NCI-H526 treated with DMSO at 0.1 percent for 48 hours (cell line): ENCODE results near the gene IL17RA.

Source experiments
- DNase-seq: peaks from one replicate; lab custom pipeline; 2025; lab: John Stamatoyannopoulos, UW

IL17RA gene

DNA sequence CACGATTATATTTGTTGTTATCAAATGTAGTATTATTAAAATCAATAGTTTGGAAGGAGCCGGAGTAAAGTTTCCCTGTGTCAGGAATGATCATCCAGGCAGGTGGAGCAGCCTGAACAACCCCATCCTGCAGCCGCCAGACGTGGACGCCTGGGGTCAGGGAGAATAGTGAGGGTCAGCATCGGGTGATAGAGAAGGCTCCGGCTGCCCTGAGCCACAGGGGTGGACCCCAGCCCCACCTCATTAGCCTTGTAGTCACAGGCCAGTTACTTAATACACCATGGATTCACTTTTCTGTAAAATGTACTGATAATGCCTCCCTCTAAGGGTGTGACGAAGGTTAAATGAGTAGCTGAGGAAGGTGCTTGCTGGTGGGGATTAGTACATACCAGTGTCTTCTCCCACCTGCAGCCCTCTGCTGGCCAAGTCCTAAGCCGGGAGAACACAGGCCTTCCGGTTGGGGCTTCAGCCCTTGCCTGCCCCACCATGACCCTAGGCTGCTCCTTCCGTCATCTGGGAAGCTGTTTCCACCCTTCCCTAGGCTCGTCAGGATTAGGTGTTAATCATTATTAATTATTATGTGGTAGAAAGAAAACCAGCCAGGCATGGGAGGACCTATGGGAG, 21.5 kb downstream of the IL17RA start:
- DNase-seq = no peak

DNA sequence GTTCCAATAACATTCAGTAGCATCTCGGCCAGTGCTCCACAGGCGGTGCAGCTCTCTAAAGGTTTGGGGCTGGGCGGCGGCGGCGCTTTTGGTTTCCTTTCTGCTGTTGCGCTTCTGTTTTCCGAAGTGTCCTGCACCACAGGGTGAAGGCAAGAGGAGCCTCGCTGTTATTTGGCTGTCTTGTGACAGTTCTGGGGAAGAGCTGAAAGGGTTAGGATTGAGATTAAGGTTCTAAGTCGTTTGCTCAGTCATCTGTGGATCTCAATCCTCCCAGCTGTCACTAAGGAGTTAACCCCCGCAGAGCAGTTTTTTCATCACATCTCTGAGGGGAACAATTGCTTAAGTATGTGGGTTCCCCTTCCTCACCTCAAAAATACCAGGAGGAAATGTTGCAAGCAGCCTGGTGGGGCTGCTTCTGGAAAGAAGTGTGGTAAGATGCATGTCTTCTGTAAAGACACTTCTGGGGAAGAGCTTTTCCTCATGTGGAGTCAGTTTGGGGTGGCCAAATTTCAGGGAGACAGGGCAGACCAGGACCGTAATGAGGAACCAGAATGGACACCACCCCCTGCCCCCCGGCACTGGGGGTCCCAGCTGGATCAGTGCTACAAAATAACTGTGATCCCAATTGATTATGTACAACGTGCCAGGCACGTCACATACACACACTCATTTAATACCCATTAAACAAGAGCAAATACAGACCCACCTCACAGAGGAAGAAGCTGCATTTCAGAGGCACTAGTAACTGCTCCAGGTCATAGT, 22.2 kb downstream of the IL17RA start:
- DNase-seq = no peak

DNA sequence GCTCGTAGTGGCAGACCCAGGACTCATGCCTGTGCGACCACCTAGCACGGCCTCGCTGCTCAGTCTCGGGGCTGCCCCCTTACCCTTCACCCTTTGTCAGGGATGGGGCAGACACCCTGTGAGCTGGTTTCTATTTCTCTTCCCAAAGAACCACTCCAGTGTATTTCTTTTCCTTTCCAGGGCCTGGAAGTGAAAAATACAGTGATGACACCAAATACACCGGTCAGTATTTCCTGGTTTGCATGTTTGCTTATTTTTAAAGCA, 22.7 kb downstream of the IL17RA start:
- DNase-seq = no peak

DNA sequence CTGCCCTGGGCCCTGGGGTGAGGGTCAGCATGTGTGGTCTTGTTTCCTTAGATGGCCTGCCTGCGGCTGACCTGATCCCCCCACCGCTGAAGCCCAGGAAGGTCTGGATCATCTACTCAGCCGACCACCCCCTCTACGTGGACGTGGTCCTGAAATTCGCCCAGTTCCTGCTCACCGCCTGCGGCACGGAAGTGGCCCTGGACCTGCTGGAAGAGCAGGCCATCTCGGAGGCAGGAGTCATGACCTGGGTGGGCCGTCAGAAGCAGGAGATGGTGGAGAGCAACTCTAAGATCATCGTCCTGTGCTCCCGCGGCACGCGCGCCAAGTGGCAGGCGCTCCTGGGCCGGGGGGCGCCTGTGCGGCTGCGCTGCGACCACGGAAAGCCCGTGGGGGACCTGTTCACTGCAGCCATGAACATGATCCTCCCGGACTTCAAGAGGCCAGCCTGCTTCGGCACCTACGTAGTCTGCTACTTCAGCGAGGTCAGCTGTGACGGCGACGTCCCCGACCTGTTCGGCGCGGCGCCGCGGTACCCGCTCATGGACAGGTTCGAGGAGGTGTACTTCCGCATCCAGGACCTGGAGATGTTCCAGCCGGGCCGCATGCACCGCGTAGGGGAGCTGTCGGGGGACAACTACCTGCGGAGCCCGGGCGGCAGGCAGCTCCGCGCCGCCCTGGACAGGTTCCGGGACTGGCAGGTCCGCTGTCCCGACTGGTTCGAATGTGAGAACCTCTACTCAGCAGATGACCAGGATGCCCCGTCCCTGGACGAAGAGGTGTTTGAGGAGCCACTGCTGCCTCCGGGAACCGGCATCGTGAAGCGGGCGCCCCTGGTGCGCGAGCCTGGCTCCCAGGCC, 23.7 kb downstream of the IL17RA start:
- no peak for DNase-seq

DNA sequence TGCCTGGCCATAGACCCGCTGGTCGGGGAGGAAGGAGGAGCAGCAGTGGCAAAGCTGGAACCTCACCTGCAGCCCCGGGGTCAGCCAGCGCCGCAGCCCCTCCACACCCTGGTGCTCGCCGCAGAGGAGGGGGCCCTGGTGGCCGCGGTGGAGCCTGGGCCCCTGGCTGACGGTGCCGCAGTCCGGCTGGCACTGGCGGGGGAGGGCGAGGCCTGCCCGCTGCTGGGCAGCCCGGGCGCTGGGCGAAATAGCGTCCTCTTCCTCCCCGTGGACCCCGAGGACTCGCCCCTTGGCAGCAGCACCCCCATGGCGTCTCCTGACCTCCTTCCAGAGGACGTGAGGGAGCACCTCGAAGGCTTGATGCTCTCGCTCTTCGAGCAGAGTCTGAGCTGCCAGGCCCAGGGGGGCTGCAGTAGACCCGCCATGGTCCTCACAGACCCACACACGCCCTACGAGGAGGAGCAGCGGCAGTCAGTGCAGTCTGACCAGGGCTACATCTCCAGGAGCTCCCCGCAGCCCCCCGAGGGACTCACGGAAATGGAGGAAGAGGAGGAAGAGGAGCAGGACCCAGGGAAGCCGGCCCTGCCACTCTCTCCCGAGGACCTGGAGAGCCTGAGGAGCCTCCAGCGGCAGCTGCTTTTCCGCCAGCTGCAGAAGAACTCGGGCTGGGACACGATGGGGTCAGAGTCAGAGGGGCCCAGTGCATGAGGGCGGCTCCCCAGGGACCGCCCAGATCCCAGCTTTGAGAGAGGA, 24.5 kb downstream of the IL17RA start:
- no peak for DNase-seq

DNA sequence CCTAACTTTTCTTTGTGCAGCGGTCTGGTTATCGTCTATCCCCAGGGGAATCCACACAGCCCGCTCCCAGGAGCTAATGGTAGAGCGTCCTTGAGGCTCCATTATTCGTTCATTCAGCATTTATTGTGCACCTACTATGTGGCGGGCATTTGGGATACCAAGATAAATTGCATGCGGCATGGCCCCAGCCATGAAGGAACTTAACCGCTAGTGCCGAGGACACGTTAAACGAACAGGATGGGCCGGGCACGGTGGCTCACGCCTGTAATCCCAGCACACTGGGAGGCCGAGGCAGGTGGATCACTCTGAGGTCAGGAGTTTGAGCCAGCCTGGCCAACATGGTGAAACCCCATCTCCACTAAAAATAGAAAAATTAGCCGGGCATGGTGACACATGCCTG, 25.2 kb downstream of the IL17RA start:
- no peak for DNase-seq

DNA sequence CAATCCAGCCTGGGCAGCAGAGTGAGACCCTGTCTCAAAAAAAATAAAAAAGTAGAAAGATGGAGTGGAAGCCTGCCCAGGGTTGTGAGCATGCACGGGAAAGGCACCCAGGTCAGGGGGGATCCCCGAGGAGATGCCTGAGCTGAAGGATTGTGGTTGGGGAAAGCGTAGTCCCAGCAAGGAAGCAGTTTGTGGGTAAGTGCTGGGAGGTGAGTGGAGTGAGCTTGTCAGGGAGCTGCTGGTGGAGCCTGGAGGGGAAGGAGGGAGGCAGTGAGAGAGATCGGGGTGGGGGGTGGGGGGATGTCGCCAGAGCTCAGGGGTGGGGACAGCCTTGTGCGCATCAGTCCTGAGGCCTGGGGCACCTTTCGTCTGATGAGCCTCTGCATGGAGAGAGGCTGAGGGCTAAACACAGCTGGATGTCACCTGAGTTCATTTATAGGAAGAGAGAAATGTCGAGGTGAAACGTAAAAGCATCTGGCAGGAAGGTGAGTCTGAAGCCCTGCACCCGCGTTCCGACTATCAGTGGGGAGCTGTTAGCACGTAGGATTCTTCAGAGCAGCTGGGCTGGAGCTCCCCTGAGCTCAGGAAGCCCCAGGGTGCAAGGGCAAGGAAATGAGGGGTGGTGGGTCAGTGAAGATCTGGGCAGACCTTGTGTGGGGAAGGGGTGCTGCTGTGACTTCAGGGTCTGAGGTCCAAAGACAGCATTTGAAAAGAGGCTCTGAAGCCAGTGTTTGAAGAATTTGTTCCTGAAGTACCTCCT, 26.2 kb downstream of the IL17RA start:
- no peak for DNase-seq

DNA sequence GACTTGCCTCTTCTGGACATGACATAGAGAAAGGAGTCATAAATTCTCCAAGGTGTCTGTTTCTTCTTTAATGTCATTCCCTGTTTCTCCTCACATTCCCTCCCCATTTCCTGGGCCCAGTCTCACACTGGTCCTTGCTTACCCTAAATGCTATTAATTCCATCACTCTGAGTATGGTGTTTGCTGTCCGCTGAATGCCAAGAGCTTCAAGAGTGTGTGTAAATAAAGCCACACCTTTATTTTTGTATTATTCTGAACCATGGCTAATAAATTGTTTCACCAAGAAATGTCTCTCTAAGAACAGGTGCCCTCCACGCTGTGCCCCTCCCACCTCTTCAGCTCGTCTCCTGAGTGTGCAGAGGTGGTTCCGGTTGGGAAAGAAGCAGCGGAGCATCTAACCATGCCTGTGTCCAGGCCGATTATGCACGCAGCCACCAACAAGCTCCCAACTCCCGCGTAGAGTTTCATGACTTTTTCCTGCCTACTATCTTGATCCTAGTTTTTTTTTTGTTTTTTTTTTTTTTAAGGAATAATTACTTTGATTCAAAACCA, 27.8 kb downstream of the IL17RA start:
- no peak for DNase-seq

DNA sequence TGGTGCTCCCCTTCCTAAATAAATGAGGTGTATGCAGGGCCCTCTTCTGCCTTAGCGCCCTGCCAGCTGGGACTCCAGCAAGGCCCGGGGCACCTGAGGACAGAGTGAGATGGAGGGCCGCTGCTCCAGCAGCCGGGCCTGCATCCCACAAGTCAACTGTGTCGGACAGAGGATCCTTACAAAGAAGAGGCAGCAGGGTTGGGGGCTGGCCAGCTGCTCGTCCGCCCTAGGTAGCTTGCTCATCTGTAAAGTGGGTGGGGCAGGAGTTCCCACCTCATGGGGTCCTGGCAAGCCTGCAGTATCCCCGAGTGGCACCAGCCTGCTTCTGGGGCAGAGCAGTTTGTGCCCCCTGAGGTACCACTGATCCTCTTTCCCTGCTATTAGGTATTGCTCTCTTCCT, 28.8 kb downstream of the IL17RA start:
- DNase-seq = no peak

DNA sequence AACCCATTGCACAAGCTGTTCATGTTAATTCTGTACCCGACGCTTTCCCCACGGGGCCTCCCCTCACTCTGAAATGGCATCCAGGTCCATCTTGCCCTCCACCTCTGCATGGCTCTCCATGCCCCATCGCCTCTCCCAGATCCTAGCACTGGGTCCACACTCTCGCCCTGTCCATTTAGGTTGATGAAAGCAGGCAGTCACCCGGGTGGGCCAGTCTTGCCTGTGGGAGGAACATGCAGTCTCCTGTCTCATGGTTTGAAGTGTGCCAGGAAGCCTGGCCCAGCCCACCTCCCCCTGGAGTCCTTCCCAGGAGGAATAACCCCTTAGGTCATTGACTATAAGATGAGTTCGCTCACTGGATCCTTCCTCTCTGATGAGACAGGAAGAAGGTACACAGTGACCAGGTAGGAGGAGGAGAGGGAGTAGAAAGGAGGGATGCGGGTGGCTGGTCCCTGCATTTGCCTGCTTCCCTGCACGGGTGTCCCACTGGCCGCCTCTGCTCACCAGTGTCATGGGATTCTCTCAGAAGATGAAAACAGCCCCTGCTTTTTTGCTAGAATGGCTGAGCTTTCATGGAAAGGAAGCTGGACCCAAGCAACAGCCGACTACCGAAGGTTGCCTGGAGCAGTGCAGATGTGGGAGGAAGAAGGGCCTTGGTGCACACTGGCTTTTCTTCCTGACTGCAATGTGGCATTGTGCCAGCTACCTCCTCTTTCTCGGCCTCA, 29.5 kb downstream of the IL17RA start:
- no peak for DNase-seq

DNA sequence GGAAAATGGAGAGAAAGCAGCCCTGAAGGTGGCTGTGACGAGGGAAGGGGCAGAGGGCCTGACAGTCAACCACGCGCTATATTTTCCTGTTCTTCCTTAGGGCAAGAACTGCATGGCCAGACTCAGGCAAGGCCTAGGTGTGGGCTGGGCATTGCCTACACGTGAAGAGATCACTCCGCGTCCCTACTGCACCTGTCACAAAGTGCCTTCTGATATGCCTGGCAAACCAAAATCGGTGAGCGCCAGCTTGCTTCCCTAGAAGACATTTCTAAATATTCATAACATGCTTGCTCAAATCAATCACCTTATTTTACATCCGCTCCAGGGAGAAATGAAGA, 30.1 kb downstream of the IL17RA start:
- no peak for DNase-seq

DNA sequence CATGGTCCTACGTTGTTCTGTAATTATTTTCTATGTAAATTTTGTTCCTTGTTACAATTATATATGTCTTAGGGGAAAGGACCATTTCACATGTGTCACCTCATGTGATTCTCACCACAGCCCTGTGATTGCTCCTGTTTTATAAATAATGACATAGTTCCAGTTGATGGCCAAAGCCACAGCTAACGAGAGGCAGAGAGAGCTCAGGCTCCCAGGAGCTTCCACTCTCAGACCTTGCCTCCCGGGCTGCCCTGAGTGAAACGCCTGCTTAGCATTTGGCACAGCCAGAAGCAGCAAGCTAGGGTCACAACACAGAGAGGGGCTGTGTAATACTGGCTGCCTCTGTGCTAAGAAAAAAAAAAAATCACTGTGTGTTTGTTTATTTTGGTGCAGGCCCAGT, 30.4 kb downstream of the IL17RA start:
- DNase-seq = no peak

DNA sequence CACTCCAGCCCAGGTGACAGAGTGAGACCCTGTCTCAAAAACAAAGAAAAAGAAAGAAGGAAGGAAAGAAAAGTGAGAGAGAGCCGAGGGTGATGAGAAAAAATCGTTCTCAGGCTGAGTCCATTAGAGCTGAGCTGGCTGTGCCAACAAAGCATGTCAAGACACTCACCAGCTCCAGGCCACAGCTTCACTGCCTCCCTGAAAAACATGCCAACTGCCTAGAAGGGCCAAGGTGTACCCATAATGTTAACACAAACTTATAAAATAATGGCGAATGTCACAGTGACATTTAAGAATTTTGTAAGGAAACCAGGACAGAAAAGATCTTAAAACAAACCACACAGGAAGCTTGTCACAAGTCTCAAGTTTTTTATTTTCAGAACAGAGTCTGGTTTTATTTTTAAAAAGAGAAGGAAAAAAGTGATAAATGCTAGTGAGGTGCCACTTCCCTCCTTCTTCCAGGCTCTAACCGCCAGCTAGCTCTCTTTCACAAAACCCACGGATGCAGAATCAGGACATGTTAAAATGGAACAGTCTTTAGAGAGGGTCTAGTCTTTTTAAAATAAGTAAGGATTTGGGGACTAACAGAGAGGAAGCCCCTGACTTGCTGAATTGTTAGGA, 31.3 kb downstream of the IL17RA start:
- DNase-seq = no peak

DNA sequence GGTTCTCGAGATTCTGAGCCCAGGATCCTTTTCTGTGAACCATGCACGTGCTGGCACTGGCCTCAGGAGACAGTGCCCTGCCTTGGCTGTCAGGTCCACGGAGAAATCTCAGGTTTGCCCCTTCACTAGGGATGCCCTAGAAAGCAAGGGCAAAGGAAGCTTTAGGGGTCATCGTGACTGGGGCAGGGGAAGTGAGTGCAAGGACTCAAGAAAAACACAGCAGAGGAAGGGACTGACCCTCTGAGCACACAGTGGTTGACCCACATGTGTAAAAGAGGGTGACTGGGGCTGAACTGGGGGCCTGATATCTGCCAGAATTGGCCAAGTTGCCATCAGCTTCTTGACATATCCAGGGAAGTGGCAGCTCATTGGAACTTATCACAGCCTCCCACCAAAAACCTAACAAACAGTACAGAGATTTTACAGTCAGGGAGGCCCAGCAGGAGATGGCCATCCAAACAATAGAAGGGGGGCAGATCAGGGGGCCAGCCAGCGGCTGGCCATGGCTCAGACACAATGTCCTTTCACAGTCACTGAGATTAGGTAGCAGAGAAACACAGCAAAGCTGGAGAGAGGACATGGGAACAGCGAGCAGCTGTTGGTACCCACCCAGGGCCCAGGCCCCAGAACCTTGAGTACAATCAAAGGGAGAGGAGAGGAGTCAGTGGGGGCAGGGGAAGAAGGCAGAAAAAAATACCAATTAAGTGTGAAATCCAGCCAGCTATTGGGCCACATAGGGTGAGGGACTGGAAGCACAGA, 32.0 kb downstream of the IL17RA start:
- no peak for DNase-seq

DNA sequence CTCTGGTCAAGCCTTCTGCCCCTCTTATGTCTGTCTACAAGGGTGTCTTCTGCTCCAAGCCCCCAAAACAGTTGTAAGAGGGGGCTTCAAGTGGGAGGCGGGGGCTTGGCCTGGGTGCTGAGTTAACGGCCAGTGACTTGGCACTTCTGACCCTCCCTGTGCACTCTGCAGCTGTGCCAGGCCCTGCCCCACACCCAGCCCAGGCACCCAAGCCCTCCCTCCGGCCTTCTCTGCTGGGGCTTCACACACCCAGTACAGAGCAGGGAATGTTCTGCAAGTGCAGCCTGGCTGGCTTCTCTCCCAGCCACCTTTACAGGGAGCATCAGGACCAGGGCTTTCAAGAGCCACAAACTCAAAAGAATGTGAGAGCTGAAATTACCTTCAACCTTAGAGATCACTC, 32.6 kb downstream of the IL17RA start:
- no peak for DNase-seq

DNA sequence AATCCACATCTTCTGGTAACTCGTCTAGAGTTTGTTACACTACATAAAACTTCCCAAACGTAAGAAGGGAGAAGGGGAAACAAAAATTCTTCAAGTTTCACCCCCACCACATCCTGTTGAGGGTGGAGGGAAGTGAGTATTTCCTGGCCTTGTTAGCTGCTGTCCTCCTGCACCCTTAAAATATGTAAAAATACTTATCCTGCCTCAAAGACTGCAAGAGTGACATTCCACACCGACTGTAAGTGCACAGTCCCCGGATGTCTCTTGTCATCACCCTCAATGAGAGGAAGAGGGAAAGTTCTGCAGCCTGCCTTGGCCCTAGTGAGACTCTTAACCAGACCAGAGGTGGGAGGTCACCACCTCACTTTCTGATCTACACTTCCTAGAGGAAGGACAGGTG, 33.1 kb downstream of the IL17RA start:
- no peak for DNase-seq

DNA sequence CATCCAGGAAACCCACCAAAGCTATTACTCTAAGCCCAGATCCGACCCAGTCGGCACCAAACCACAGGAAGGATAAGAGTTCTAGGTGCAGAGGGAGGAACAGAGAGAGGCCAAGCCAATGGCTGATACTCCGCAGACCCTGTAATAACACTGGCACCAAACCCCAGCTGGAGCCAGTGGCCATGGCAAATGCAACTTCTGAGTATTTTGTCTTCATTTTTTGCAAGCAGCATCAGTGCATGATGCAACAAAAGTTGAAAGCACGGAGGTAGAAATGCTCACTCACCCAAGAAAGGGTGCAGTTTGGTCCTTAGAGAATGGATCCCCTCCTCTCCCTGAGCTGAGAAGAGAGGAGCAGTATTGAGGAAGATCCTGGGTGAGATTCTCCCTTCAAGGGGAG, 33.5 kb downstream of the IL17RA start:
- DNase-seq = no peak

DNA sequence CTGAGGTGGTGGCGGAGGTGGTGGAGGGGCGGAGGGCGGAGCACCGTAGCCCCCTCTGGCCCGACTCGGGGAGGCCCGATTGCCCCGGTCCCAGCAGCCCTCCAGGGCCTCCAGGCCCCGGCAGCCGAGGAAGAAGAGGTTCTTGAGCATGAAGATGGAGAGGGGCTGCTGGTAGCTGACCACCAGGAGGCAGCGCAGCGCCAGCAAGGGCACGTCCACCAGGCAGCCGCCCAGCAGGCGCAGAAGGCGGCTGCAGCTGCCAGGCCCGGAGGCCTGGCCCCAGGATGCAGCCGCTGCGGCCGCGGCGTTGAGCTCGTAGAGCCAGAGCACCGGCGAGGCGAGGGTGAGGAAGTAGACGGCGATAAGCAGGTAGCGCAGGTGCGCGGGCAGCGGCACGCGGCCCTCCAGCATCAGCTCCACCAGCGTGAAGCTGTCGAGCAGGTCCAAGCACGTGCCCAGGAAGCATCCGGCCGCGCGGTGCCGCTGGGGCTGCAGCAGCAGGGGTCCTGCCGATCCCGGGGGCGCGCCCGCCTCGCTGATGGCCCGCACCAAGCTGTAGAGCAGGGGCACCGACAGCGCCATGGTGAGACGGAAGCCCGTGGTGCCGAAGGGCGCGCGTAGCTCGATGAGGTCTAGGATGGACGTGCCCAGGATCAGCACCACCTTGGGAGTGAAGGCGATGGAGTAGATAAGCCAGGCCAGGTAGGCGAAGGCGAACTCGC, 34.8 kb downstream of the IL17RA start:
- no peak for DNase-seq

DNA sequence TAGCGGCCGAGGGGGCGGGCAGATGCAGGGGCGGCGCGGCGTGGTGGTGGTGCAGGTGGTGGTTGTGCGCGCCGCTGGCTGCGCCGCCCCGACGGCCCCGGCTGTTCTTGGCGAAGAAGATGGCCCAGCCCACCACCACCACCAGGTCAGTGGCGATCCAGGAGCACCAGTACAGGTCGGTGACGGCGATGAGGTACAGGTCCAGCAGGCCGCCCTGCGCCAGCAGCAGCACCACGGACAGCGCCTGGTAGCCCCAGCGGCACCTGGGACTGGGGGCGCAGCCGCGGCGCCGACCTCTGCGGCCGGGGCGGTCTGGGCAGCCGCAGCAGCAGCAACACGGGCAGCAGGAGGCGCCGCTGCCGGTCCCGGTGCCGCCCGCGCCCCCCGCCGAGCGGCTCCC, 35.5 kb downstream of the IL17RA start:
- no peak for DNase-seq
